BJ (cell line): ENCODE measurements around the gene GBP7. TPM values are rescaled to one million over a fixed set of nuclear protein-coding genes. Genes with fewer than 3 reads are reported as not detected.
A peak's percentile ranks its signal among the peaks of the same experiment; 100 is the strongest.

Experiments
- CTCF ChIA-PET: fragments of 350-600 bp; formaldehyde crosslinking; extraction: SDS; loops from one replicate; lab custom pipeline; 2021; ENCODE audit warnings: antibody characterized with exemption, inconsistent platforms; lab: Yijun Ruan, JAX
- POLR2A ChIA-PET: fragments of 300-600 bp; sonication (Branson Sonifier 250); formaldehyde crosslinking; extraction: SDS; loops from one replicate; lab custom pipeline; 2021; ENCODE audit warnings: antibody characterized with exemption; lab: Charles Lee
- DNase-seq: peaks from one replicate; pipeline ENCODE4 v3.0.0-alpha.2; 2011; ENCODE audit warnings: low read depth
- H3K27me3 ChIP-seq: 2 replicates; pipeline ENCODE4 v1.6.0; 2011; ENCODE audit warnings: low read length; ENCODE audit not compliant: control insufficient read depth, insufficient read depth
- H3K36me3 ChIP-seq: 2 replicates; pipeline ENCODE4 v1.5.1; 2011; ENCODE audit warnings: low read length; ENCODE audit not compliant: control insufficient read depth, insufficient read depth
- H3K4me3 ChIP-seq: 2 replicates; pipeline ENCODE4 v1.5.1; 2011; ENCODE audit warnings: low read depth, mild to moderate bottlenecking, control low read depth, low read length
- CTCF ChIP-seq: IDR thresholded peaks from 2 replicates; pipeline ENCODE4 v1.5.1; 2011; ENCODE audit warnings: low read depth, mild to moderate bottlenecking, control low read depth, inconsistent platforms, low read length, moderate library complexity; ENCODE audit not compliant: insufficient read depth
- polyA plus RNA-seq: library from polyadenylated mRNA; depleted of rRNA; stranded (reverse); fragments of >200 nt; gene quantifications from 2 replicates; pipeline ENCODE4 v1.2.3, GENCODE V29; 2011

Gene GBP7
- polyA plus RNA-seq, 1 experiment = not detected

GRCh38 chr1:89125913-89126580 lies 49.8 kb downstream of the GBP7 start, which contains the start of gene GBP2:
Gene GBP2 (minus strand): TSS chr1:89126114. CDS start chr1:89121966, 4,148 bp downstream.
- no peaks in the 10 kb centered on the region for H3K27me3 ChIP-seq
- H3K4me3 ChIP-seq = peak within 1 kb of the TSS; percentile 21
- DNase-seq = peak; percentile 51
- CTCF ChIA-PET = interaction anchor here (0.6 kb wide), 1 partner anchor 94 kb away, joined by 3 read pairs; no protein-coding TSS in a partner anchor
- no peak for TF ChIP-seq CTCF
- POLR2A ChIA-PET = no interaction called here
- no peaks in the 10 kb centered on the region for H3K36me3 ChIP-seq

- ChIA-PET POLR2A (no interaction called here), CTCF (interaction anchor here (0.6 kb wide), 1 partner anchor 93 kb away, joined by 3 read pairs; no protein-coding TSS in a partner anchor)
- no peaks in the 10 kb centered on the region for H3K27me3 ChIP-seq
Measured at GRCh38 chr1:89125240-89125912, 50.4 kb downstream of the GBP7 start.

GRCh38 chr1:89121641-89122040 lies 54.2 kb downstream of the GBP7 start:
- H3K36me3 ChIP-seq = no peaks in the 10 kb centered on the region
- H3K27me3 ChIP-seq = no peaks in the 10 kb centered on the region
- POLR2A ChIA-PET = no interaction called here
- no peak for DNase-seq
- no peak overlapping the region for H3K4me3 ChIP-seq
- no peak for TF ChIP-seq CTCF
- CTCF ChIA-PET = no interaction called here

More at GRCh38 chr1:89125240-89125912, 50.4 kb downstream of the GBP7 start:
- TF ChIP-seq CTCF = no peak
- no peak for DNase-seq
- H3K4me3 ChIP-seq = peak overlapping the region; percentile 21
- H3K36me3 ChIP-seq = no peaks in the 10 kb centered on the region

- TF ChIP-seq CTCF = no peak
- ChIA-PET CTCF (no interaction called here), POLR2A (no interaction called here)
Measured at GRCh38 chr1:89114662-89115061, 61.1 kb downstream of the GBP7 start.

GRCh38 chr1:89112871-89113613 lies 62.8 kb downstream of the GBP7 start:
- DNase-seq = no peak
- 0 out of 2 replicates have a peak, but pooled peaks cover 2% of the 10 kb centered on the region for H3K36me3 ChIP-seq
- CTCF ChIA-PET = no interaction called here
- no peak overlapping the region for H3K4me3 ChIP-seq
- no peak for TF ChIP-seq CTCF
- no peaks in the 10 kb centered on the region for H3K27me3 ChIP-seq
- POLR2A ChIA-PET = no interaction called here

More at GRCh38 chr1:89114662-89115061, 61.1 kb downstream of the GBP7 start:
- DNase-seq = no peak
- no peaks in the 10 kb centered on the region for H3K27me3 ChIP-seq
- no peak overlapping the region for H3K4me3 ChIP-seq
- H3K36me3 ChIP-seq = 0 out of 2 replicates have a peak, but pooled peaks cover 2% of the 10 kb centered on the region
